GM12878 (cell line): Measurements from ENCODE around the gene DNAJC25. TPM values are rescaled to one million over a fixed set of nuclear protein-coding genes. Genes with fewer than 3 reads are reported as not detected.

ENCODE experiments used
- ATAC-seq: fragments of 200-7000 bp; cut with Tn5 transposase; 3 replicates; pipeline ENCODE4 v1.9.1; 2020; ENCODE audit warnings: mild to moderate bottlenecking, moderate library complexity
- BruUV-seq: library from RNA; stranded (reverse); fragments of 400-500 nt; replicated peaks from 2 replicates; lab custom pipeline; 2021; lab: Mats Ljungman, UMichigan
- CTCF ChIA-PET: fragments of 300-600 bp; sonication (Branson Sonifier 250); formaldehyde crosslinking; extraction: SDS; loops from one replicate; lab custom pipeline; 2021; ENCODE audit warnings: inconsistent platforms; lab: Yijun Ruan, JAX
- POLR2A ChIA-PET: fragments of 350-600 bp; formaldehyde crosslinking; extraction: SDS; loops from one replicate; lab custom pipeline; 2021; ENCODE audit warnings: inconsistent platforms; lab: Charles Lee
- RAD21 ChIA-PET: fragments of 300-600 bp; sonication (Branson Sonifier 250); formaldehyde crosslinking; loops from one replicate; lab custom pipeline; 2023; ENCODE audit warnings: antibody characterized with exemption; ENCODE audit not compliant: unreplicated experiment; lab: Charles Lee
- SMC1A ChIA-PET: fragments of 300-600 bp; sonication (Branson Sonifier 250); formaldehyde crosslinking; loops from one replicate; lab custom pipeline; 2023; ENCODE audit not compliant: unreplicated experiment, uncharacterized antibody; lab: Charles Lee
- DNase-seq: peaks from one replicate; pipeline ENCODE4 v3.0.0-alpha.2; 2011; ENCODE audit warnings: low read depth, low spot score
- FAIRE-seq: peaks from 3 replicates; lab custom pipeline; 2011; peaks lifted over from hg19 to GRCh38; lab: Jason Lieb, UNC
- H2AFZ ChIP-seq: 2 replicates; pipeline ENCODE4 v1.6.0; 2011; ENCODE audit warnings: low read depth, low read length, control low read depth; ENCODE audit not compliant: control insufficient read depth
- H3K27ac ChIP-seq: 2 replicates; pipeline ENCODE4 v1.5.1; 2011; ENCODE audit warnings: control low read depth; ENCODE audit not compliant: control insufficient read depth, insufficient read depth
- H3K27me3 ChIP-seq, 2 experiments: replicated peaks in 1 of 2; 2 replicates each; pipeline versions ENCODE4 v1.6.0 to v1.6.1; 2011; ENCODE audit warnings: low read length in 1 of 2; ENCODE audit not compliant: control insufficient read depth in 2 of 2, insufficient read depth in 2 of 2
- H3K36me3 ChIP-seq, 2 experiments: 2 replicates each; pipeline ENCODE4 v1.5.1; 2011; ENCODE audit warnings: low read length in 1 of 2; ENCODE audit not compliant: control insufficient read depth in 2 of 2, insufficient read depth in 2 of 2
- H3K4me1 ChIP-seq: 2 replicates; pipeline ENCODE4 v1.6.1; 2011; ENCODE audit warnings: mild to moderate bottlenecking, low read length, moderate library complexity, mixed read lengths; ENCODE audit not compliant: control insufficient read depth, insufficient read depth
- H3K4me2 ChIP-seq: 2 replicates; pipeline ENCODE4 v1.6.0; 2011; ENCODE audit warnings: control low read depth; ENCODE audit not compliant: control insufficient read depth, insufficient read depth
- H3K4me3 ChIP-seq: fragments of 200-600 bp; sonication (generic); 2 replicates; pipeline ENCODE4 v1.5.1; 2016
- H3K79me2 ChIP-seq: 2 replicates; pipeline ENCODE4 v1.6.0; 2011; ENCODE audit warnings: low read length; ENCODE audit not compliant: control insufficient read depth, insufficient read depth
- H3K9ac ChIP-seq: 2 replicates; pipeline ENCODE4 v1.8.0; 2011; ENCODE audit warnings: low read length, control low read depth, mixed read lengths; ENCODE audit not compliant: control insufficient read depth, insufficient read depth
- H3K9me3 ChIP-seq: replicated peaks from 3 replicates; pipeline ENCODE4 v1.5.1; 2011; ENCODE audit warnings: mild to moderate bottlenecking, low read length; ENCODE audit not compliant: control insufficient read depth, insufficient read depth
- H4K20me1 ChIP-seq: 2 replicates; pipeline ENCODE4 v1.6.0; 2011; ENCODE audit not compliant: control insufficient read depth, insufficient read depth
- BCL11A ChIP-seq: IDR thresholded peaks from 2 replicates; pipeline ENCODE4 v1.6.1; 2011; ENCODE audit warnings: low read depth, low read length
- DPF2 ChIP-seq: fragments of 450-650 bp; IDR thresholded peaks from 2 replicates; pipeline ENCODE4 v1.6.1; 2017; ENCODE audit warnings: mild to moderate bottlenecking
- ELK1 ChIP-seq: IDR thresholded peaks from 2 replicates; pipeline ENCODE4 v1.6.1; 2012; ENCODE audit warnings: low read depth, low read length, improper control_type of control experiment
- FOXM1 ChIP-seq: IDR thresholded peaks from 2 replicates; pipeline ENCODE4 v1.6.1; 2012; ENCODE audit warnings: low read depth, mild to moderate bottlenecking, inconsistent platforms, low read length, moderate library complexity
- HDGF ChIP-seq: fragments of 450-650 bp; IDR thresholded peaks from 2 replicates; pipeline ENCODE4 v1.6.1; 2016; ENCODE audit warnings: antibody characterized with exemption
- KDM1A ChIP-seq: fragments of 200-600 bp; sonication (generic); IDR thresholded peaks from 2 replicates; pipeline ENCODE4 v1.6.1; 2016; ENCODE audit warnings: borderline replicate concordance
- MTA2 ChIP-seq: fragments of 450-650 bp; IDR thresholded peaks from 2 replicates; pipeline ENCODE4 v1.6.1; 2016; ENCODE audit warnings: low read depth, mild to moderate bottlenecking, moderate library complexity
- NBN ChIP-seq: fragments of 450-650 bp; IDR thresholded peaks from 2 replicates; pipeline ENCODE4 v1.6.1; 2016
- NFXL1 ChIP-seq: fragments of 450-650 bp; IDR thresholded peaks from 2 replicates; pipeline ENCODE4 v1.6.1; 2017; ENCODE audit warnings: antibody characterized with exemption, mild to moderate bottlenecking, borderline replicate concordance
- PAX8 ChIP-seq: fragments of 450-650 bp; IDR thresholded peaks from 2 replicates; pipeline ENCODE4 v1.6.1; 2017; ENCODE audit warnings: mild to moderate bottlenecking, moderate library complexity
- POLR2AphosphoS5 ChIP-seq: IDR thresholded peaks from 2 replicates; pipeline ENCODE4 v1.6.1; 2011; ENCODE audit warnings: mild to moderate bottlenecking, low read length, inconsistent platforms
- POU2F2 ChIP-seq: IDR thresholded peaks from 3 replicates; pipeline ENCODE4 v1.6.1; 2011; ENCODE audit warnings: low read depth, mild to moderate bottlenecking, low read length, borderline replicate concordance
- RAD51 ChIP-seq: fragments of 450-650 bp; IDR thresholded peaks from 2 replicates; pipeline ENCODE4 v1.6.1; 2016; ENCODE audit warnings: moderate library complexity, mild to moderate bottlenecking, inconsistent platforms
- SMARCA5 ChIP-seq: fragments of 450-650 bp; IDR thresholded peaks from 2 replicates; pipeline ENCODE4 v1.6.1; 2017; ENCODE audit warnings: mild to moderate bottlenecking
- TBL1XR1 ChIP-seq: IDR thresholded peaks from 2 replicates; pipeline ENCODE4 v1.6.1; 2012; ENCODE audit warnings: low read depth, low read length, improper control_type of control experiment
- ZNF207 ChIP-seq: fragments of 450-650 bp; IDR thresholded peaks from 2 replicates; pipeline ENCODE4 v1.6.1; 2014; ENCODE audit warnings: antibody characterized with exemption, mild to moderate bottlenecking, borderline replicate concordance
- WGBS: methylation state at CpG from one replicate; pipeline ENCODE4 v1.1.6; 2016; ENCODE audit warnings: low lambda C conversion rate; ENCODE audit not compliant: insufficient replicate concordance, insufficient coverage; ENCODE audit errors: missing lambda C conversion rate; 5-methylcytosine and 5-hydroxymethylcytosine counted together
- in situ Hi-C: fragments of 300-500 bp; cut with MboI; formaldehyde crosslinking; loops from 9 replicates; pipeline ENCODE4 v1.14.3; 2018; ENCODE audit warnings: mixed read lengths
- intact Hi-C: fragments of 100-400 bp; cut with micrococcal nuclease; formaldehyde crosslinking; loops from one replicate; pipeline ENCODE4 v1.14.2; 2022; ENCODE audit not compliant: unreplicated experiment
- polyA plus RNA-seq, 11 experiments: library from polyadenylated mRNA; depleted of rRNA in 4 of 11; unstranded in 6 of 11; stranded (reverse) in 5 of 11; fragments of >200 nt; fragmentation: Nextera tagmentation in 4 of 11; fragmentation: Illumina TruSeq in 1 of 11; extraction: Ambion mirVana in 4 of 11; extraction: Trizol in 1 of 11; gene quantifications; 1 replicate in 1 of 11; 2 replicates in 10 of 11; pipeline versions ENCODE4 v1.2.1 to v1.2.3, GENCODE V29; 2011 to 2016; ENCODE audit warnings: inconsistent platforms in 2 of 11, missing spikeins in 2 of 11, low read depth in 1 of 11
- total RNA-seq, 4 experiments: library from RNA; depleted of rRNA in 3 of 4; stranded (reverse); fragments of >200 nt in 3 of 4; fragmentation: Illumina TruSeq in 1 of 4; extraction: Trizol in 1 of 4; gene quantifications; 2 replicates each; pipeline versions ENCODE4 v1.2.1 to v1.2.3, GENCODE V29; 2013 to 2021
- TF ChIP-seq, protein P1 (sequence below): fragments of 450-650 bp; IDR thresholded peaks from 2 replicates; pipeline ENCODE4 v1.6.1; 2017; ENCODE audit warnings: antibody characterized with exemption, mild to moderate bottlenecking, moderate library complexity
- TF ChIP-seq, protein P2 (sequence below): fragments of 450-650 bp; IDR thresholded peaks from 2 replicates; pipeline ENCODE4 v1.6.1; 2018; ENCODE audit warnings: mild to moderate bottlenecking, low read depth, moderate library complexity; ENCODE audit not compliant: partially characterized antibody

Gene DNAJC25
- total and polyA plus RNA-seq, 10 of the 15 experiments (the other 5 are each of a cell fraction or from before 2014, with no cell fraction given) = 2.4 to 6.4 (median 4.0) TPM

DNA sequence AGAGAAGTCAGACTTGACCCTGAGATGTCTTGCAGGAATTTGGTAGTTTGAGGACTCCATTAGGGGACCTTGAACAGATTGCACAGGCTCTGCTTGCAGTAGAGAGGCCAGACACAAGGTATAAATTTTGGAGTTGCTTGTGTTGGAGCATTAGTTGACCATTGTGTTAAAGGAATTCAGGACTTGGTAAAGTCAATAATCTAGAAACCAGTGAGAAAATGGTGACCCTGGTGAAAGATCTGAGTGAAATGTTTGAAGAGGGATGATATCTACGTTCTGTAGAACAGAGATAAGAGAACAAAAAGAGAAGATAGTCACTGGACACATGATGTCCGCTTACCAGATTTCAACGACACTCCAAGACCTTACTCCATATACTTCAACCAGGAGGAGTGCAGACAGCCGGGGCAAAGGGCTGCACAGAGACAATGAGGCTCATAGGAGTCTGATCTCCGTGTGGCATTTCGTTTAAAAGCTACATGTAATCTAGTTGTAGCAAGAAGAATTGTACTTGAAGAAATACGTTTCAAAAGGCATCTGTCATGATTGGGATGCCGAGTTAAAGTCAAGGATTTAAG lies 13.2 kb downstream of the DNAJC25 start:
- DNase-seq (no peak), ATAC-seq (no peak), FAIRE-seq (no peak)
- ChIA-PET RAD21 (no interaction called here), CTCF (no interaction called here), POLR2A (interaction anchor here (0.6 kb wide), 1 partner anchor 746 kb away, joined by 3 read pairs; no protein-coding TSS in a partner anchor), SMC1A (interaction anchor here (1.3 kb wide), 1 partner anchor 22 kb away, joined by 3 read pairs; no protein-coding TSS in a partner anchor)
- 95% methylated on average over 8 of the region's 8 CpGs for WGBS
- no peak overlapping the region for H3K4me3 ChIP-seq
- no peaks in the 10 kb centered on the region for H3K27me3 ChIP-seq
- H3K4me2 ChIP-seq = no peak overlapping the region
- BruUV-seq = no TSS peak
- H3K79me2 ChIP-seq = peaks cover 2% of the 10 kb centered on the region
- H3K36me3 ChIP-seq = peaks cover 0 to 19% of the 10 kb centered on the region in 2 experiments; a peak in 2 of 4 replicates
- no peaks in the 10 kb centered on the region for H3K4me1 ChIP-seq
- H3K9ac ChIP-seq = no peak overlapping the region
- no peak overlapping the region for H3K27ac ChIP-seq
- no peaks in the 10 kb centered on the region for H3K9me3 ChIP-seq
- H2AFZ ChIP-seq = no peak overlapping the region
- in situ Hi-C loops = no loop called here
- H4K20me1 ChIP-seq = no peaks in the 10 kb centered on the region
- intact Hi-C loops = no loop called here
- TF ChIP-seq SMARCA5 = no peak
- no peak for TF ChIP-seq RAD51
- TF ChIP-seq FOXM1 = no peak
- TF ChIP-seq ZNF207 = no peak
- no peak for TF ChIP-seq HDGF
- TF ChIP-seq, protein P1, sequence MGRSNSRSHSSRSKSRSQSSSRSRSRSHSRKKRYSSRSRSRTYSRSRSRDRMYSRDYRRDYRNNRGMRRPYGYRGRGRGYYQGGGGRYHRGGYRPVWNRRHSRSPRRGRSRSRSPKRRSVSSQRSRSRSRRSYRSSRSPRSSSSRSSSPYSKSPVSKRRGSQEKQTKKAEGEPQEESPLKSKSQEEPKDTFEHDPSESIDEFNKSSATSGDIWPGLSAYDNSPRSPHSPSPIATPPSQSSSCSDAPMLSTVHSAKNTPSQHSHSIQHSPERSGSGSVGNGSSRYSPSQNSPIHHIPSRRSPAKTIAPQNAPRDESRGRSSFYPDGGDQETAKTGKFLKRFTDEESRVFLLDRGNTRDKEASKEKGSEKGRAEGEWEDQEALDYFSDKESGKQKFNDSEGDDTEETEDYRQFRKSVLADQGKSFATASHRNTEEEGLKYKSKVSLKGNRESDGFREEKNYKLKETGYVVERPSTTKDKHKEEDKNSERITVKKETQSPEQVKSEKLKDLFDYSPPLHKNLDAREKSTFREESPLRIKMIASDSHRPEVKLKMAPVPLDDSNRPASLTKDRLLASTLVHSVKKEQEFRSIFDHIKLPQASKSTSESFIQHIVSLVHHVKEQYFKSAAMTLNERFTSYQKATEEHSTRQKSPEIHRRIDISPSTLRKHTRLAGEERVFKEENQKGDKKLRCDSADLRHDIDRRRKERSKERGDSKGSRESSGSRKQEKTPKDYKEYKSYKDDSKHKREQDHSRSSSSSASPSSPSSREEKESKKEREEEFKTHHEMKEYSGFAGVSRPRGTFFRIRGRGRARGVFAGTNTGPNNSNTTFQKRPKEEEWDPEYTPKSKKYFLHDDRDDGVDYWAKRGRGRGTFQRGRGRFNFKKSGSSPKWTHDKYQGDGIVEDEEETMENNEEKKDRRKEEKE = no peak
- no peak for TF ChIP-seq NFXL1
- no peak for TF ChIP-seq NBN
- no peak for TF ChIP-seq PAX8
- no peak for TF ChIP-seq POLR2AphosphoS5
- no peak for TF ChIP-seq BCL11A
- TF ChIP-seq, protein P2, sequence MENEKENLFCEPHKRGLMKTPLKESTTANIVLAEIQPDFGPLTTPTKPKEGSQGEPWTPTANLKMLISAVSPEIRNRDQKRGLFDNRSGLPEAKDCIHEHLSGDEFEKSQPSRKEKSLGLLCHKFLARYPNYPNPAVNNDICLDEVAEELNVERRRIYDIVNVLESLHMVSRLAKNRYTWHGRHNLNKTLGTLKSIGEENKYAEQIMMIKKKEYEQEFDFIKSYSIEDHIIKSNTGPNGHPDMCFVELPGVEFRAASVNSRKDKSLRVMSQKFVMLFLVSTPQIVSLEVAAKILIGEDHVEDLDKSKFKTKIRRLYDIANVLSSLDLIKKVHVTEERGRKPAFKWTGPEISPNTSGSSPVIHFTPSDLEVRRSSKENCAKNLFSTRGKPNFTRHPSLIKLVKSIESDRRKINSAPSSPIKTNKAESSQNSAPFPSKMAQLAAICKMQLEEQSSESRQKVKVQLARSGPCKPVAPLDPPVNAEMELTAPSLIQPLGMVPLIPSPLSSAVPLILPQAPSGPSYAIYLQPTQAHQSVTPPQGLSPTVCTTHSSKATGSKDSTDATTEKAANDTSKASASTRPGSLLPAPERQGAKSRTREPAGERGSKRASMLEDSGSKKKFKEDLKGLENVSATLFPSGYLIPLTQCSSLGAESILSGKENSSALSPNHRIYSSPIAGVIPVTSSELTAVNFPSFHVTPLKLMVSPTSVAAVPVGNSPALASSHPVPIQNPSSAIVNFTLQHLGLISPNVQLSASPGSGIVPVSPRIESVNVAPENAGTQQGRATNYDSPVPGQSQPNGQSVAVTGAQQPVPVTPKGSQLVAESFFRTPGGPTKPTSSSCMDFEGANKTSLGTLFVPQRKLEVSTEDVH = no peak
- TF ChIP-seq ELK1 = no peak
- TF ChIP-seq MTA2 = no peak
- TF ChIP-seq KDM1A = no peak
- no peak for TF ChIP-seq TBL1XR1
- no peak for TF ChIP-seq POU2F2
- TF ChIP-seq DPF2 = no peak
